Endothelial cell of umbilical vein (primary cell): ENCODE results near the gene PLAC8.

ENCODE experiments used
- POLR2A ChIP-seq: IDR thresholded peaks from 2 replicates; pipeline ENCODE4 v1.6.1; 2012; ENCODE audit warnings: low read depth, mild to moderate bottlenecking, control low read depth, low read length
- POLR2AphosphoS5 ChIP-seq: IDR thresholded peaks from 2 replicates; pipeline ENCODE4 v1.6.1; 2012; ENCODE audit warnings: low read depth, mild to moderate bottlenecking, control low read depth, low read length, moderate library complexity; ENCODE audit not compliant: insufficient read depth
- TF ChIP-seq, protein P1 (sequence below), 2 donors: IDR thresholded peaks; 1 replicate in 1 of 2; 2 replicates in 1 of 2; pipeline ENCODE4 v1.5.1; 2011; ENCODE audit warnings: low read length in 2 of 2, mild to moderate bottlenecking in 2 of 2, moderate library complexity in 2 of 2, control low read depth in 1 of 2, inconsistent platforms in 1 of 2, low read depth in 1 of 2; ENCODE audit not compliant: insufficient read depth in 1 of 2; ENCODE audit errors: extremely low read depth in 1 of 2

DNA sequence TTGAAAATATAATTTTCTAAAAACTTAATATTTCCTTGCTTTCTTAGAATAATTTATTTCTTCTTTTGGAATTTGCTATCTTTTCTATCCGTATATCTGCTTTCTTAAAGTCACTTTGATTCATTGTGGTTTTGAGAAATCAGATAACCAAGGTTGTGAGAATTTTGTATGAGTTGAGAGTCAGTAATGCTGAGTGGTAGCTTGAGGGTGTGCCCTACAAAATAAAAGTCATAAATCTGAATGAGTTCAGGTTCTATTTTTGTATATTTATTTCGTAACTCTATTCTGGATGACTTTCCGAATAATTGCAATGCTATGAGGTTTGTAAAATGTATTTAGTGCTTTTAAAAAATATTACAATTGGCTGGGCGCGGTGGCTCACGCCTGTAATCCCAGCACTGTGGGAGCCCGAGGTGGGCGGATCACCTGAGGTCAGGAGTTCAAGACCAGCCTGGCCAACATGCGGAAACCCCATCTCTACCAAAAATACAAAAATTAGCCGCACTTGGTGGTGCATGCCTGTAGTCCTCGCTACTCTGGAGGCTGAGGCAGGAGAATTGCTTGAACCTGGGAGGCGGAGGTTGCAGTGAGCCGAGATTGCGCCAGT is 70.6 kb downstream of the PLAC8 start:
- TF ChIP-seq POLR2AphosphoS5, result no peak
- TF ChIP-seq POLR2A, result no peak
- TF ChIP-seq, protein P1, sequence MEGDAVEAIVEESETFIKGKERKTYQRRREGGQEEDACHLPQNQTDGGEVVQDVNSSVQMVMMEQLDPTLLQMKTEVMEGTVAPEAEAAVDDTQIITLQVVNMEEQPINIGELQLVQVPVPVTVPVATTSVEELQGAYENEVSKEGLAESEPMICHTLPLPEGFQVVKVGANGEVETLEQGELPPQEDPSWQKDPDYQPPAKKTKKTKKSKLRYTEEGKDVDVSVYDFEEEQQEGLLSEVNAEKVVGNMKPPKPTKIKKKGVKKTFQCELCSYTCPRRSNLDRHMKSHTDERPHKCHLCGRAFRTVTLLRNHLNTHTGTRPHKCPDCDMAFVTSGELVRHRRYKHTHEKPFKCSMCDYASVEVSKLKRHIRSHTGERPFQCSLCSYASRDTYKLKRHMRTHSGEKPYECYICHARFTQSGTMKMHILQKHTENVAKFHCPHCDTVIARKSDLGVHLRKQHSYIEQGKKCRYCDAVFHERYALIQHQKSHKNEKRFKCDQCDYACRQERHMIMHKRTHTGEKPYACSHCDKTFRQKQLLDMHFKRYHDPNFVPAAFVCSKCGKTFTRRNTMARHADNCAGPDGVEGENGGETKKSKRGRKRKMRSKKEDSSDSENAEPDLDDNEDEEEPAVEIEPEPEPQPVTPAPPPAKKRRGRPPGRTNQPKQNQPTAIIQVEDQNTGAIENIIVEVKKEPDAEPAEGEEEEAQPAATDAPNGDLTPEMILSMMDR (IDR thresholded peaks at IDR 0.05; ENCODE audit: extremely low read depth in 1 of 2, insufficient read depth in 1 of 2, low read depth in 1 of 2, low read length in 2 of 2), result no peak
